Erythroblast (primary cell): ENCODE results near the gene AURKA.

Experiments used
- GATA1 ChIP-seq: IDR thresholded peaks from 2 replicates; pipeline ENCODE4 v1.6.1; 2011; ENCODE audit warnings: low read depth, mild to moderate bottlenecking, control low read depth, low read length, moderate library complexity
- POLR2A ChIP-seq: IDR thresholded peaks from 2 replicates; pipeline ENCODE4 v1.6.1; 2011; ENCODE audit warnings: mild to moderate bottlenecking, low read length

- no peak for TF ChIP-seq POLR2A
- no peak for TF ChIP-seq GATA1
These were observed 48.1 kb downstream of the AURKA start for GRCh38 chr20:56343861-56344381.
